MM.1S (cell line): Measurements from ENCODE around the gene MUC4.

Experiments used
- EZH2 ChIP-seq: fragments of 300-600 bp; sonication (generic); optimal IDR thresholded peaks from 2 replicates; pipeline ENCODE3; 2017; ENCODE audit warnings: low read depth, mild to moderate bottlenecking, antibody characterized with exemption, low read length, mixed read lengths
- EZH2phosphoT487 ChIP-seq: fragments of 300-600 bp; sonication (generic); IDR thresholded peaks from 2 replicates; pipeline ENCODE4 v1.6.1; 2018; ENCODE audit warnings: antibody characterized with exemption, low read length
- TF ChIP-seq, protein P1 (sequence below): fragments of 300-600 bp; sonication (generic); IDR thresholded peaks from 2 replicates; pipeline ENCODE4 v1.5.1; 2016; ENCODE audit warnings: antibody characterized with exemption, low read length, mixed read lengths

DNA sequence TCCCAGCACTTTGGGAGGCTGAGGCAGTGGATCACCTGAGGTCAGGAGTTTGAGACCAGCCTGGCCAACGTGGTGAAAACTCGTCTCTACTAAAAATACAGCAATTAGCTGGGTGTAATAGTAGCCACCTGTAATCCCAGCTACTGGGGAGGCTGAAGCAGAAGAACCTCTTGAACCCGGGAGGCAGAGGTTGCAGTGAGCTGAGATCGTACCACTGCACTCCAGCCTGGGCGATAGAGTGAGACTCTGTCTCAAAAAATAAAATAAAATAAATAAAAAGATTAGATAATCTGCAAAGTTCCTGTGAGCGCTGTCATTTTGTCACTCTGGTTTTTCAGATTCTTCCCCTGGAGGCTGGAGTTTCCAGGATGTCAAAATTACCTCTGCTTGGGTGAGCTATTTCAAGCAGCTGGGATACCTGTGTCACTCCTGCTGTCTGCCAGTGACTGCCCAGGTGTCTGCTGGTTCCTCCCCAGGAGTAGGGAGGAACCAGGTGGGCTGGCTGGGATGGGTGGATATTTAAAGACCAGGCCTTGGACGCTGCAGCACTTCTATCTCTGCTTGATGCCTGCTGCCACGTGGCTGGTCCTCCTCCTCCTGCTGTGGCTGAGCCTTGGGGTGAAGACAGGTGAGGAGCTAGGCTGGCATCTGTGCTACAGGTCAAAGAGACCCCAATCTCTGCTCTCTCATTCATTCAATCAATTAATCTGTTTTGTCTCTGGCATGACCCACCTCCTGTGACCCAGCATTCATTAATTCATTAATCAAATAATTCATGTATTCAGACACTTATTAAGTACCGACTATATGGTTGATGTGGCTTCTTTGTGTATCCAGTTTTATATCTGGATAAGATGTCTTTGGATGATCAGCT is 110.5 kb downstream of the MUC4 start:
- TF ChIP-seq, protein P1, sequence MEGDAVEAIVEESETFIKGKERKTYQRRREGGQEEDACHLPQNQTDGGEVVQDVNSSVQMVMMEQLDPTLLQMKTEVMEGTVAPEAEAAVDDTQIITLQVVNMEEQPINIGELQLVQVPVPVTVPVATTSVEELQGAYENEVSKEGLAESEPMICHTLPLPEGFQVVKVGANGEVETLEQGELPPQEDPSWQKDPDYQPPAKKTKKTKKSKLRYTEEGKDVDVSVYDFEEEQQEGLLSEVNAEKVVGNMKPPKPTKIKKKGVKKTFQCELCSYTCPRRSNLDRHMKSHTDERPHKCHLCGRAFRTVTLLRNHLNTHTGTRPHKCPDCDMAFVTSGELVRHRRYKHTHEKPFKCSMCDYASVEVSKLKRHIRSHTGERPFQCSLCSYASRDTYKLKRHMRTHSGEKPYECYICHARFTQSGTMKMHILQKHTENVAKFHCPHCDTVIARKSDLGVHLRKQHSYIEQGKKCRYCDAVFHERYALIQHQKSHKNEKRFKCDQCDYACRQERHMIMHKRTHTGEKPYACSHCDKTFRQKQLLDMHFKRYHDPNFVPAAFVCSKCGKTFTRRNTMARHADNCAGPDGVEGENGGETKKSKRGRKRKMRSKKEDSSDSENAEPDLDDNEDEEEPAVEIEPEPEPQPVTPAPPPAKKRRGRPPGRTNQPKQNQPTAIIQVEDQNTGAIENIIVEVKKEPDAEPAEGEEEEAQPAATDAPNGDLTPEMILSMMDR = no peak
- TF ChIP-seq EZH2 (no peak), EZH2phosphoT487 (no peak)
